OCI-LY1 (cell line): ENCODE data around the gene KCTD16.

Source experiments
- EZH2 ChIP-seq: fragments of 200-600 bp; sonication (generic), shearing (Covaris generic); IDR thresholded peaks from 2 replicates; pipeline ENCODE4 v1.8.0; 2017; ENCODE audit warnings: borderline replicate concordance, mixed run types, mild to moderate bottlenecking, antibody characterized with exemption, low read length, moderate library complexity, mixed read lengths
- TF ChIP-seq, protein P1 (sequence below): fragments of 200-600 bp; sonication (generic), shearing (Covaris generic); IDR thresholded peaks from 2 replicates; pipeline ENCODE4 v1.5.1; 2017; ENCODE audit warnings: mild to moderate bottlenecking, antibody characterized with exemption, low read length, moderate library complexity, mixed read lengths

- TF ChIP-seq, protein P1, sequence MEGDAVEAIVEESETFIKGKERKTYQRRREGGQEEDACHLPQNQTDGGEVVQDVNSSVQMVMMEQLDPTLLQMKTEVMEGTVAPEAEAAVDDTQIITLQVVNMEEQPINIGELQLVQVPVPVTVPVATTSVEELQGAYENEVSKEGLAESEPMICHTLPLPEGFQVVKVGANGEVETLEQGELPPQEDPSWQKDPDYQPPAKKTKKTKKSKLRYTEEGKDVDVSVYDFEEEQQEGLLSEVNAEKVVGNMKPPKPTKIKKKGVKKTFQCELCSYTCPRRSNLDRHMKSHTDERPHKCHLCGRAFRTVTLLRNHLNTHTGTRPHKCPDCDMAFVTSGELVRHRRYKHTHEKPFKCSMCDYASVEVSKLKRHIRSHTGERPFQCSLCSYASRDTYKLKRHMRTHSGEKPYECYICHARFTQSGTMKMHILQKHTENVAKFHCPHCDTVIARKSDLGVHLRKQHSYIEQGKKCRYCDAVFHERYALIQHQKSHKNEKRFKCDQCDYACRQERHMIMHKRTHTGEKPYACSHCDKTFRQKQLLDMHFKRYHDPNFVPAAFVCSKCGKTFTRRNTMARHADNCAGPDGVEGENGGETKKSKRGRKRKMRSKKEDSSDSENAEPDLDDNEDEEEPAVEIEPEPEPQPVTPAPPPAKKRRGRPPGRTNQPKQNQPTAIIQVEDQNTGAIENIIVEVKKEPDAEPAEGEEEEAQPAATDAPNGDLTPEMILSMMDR = no peak
- no peak for TF ChIP-seq EZH2
These were observed 225.0 kb downstream of the KCTD16 start for GRCh38 chr5:144395704-144396103.
